ENCODE data around the gene KIAA0513. TPM values are rescaled to one million over a fixed set of nuclear protein-coding genes. Genes with fewer than 3 reads are reported as not detected.

Gene KIAA0513
- total RNA-seq, 1 experiment from 2014 or later = 0.97 TPM

GRCh38 chr16:85078226-85078625, 50.6 kb downstream of the KIAA0513 start:
- H3K4me1 ChIP-seq (ENCODE audit: low read length) = peaks cover 4% of the 10 kb centered on the region
- no peaks in the 10 kb centered on the region for H3K9me3 ChIP-seq (ENCODE audit: low read length)
- H3K36me3 ChIP-seq (ENCODE audit: insufficient read depth, low read length) = no peaks in the 10 kb centered on the region
- no peak for DNase-seq
- H4K20me1 ChIP-seq (ENCODE audit: insufficient read depth, low read depth, low read length) = 0 out of 2 replicates have a peak, but pooled peaks cover 5% of the 10 kb centered on the region
- no peak overlapping the region for H3K27ac ChIP-seq (ENCODE audit: low read length)
- no peak overlapping the region for H3K9ac ChIP-seq (ENCODE audit: low read length)
- no peaks in the 10 kb centered on the region for H3K79me2 ChIP-seq (ENCODE audit: low read length)
- H3K27me3 ChIP-seq (ENCODE audit: low read length) = no peaks in the 10 kb centered on the region
- no peak overlapping the region for H3K4me2 ChIP-seq (ENCODE audit: low read depth, low read length, poor library complexity, severe bottlenecking)
- H2AFZ ChIP-seq (ENCODE audit: low read length) = no peak overlapping the region
- no peak overlapping the region for H3K4me3 ChIP-seq (ENCODE audit: low read length)
- no peaks in the 10 kb centered on the region for H3K9me2 ChIP-seq (replicated peaks; ENCODE audit: insufficient read depth, low read length)

- Histone ChIP-seq H3K36me3 (ENCODE audit: insufficient read depth, low read length) (no peaks in the 10 kb centered on the region), H3K4me3 (ENCODE audit: low read length) (no peak overlapping the region), H3K79me2 (ENCODE audit: low read length) (no peaks in the 10 kb centered on the region), H3K9ac (ENCODE audit: low read length) (no peak overlapping the region), H2AFZ (ENCODE audit: low read length) (no peak overlapping the region), H3K27me3 (ENCODE audit: low read length) (no peaks in the 10 kb centered on the region), H3K4me1 (ENCODE audit: low read length) (peaks cover 5% of the 10 kb centered on the region), H4K20me1 (ENCODE audit: insufficient read depth, low read depth, low read length) (0 out of 2 replicates have a peak, but pooled peaks cover 5% of the 10 kb centered on the region), H3K4me2 (ENCODE audit: low read depth, low read length, poor library complexity, severe bottlenecking) (no peak overlapping the region), H3K9me2 (replicated peaks; ENCODE audit: insufficient read depth, low read length) (no peaks in the 10 kb centered on the region), H3K27ac (ENCODE audit: low read length) (no peak overlapping the region), H3K9me3 (ENCODE audit: low read length) (no peaks in the 10 kb centered on the region)
- DNase-seq = no peak
Measured at GRCh38 chr16:85078952-85079351, 51.4 kb downstream of the KIAA0513 start.

GRCh38 chr16:85079785-85080570, 52.4 kb downstream of the KIAA0513 start:
- Histone ChIP-seq H3K9me3 (ENCODE audit: low read length) (no peaks in the 10 kb centered on the region), H2AFZ (ENCODE audit: low read length) (no peak overlapping the region), H3K9me2 (replicated peaks; ENCODE audit: insufficient read depth, low read length) (no peaks in the 10 kb centered on the region), H3K4me2 (ENCODE audit: low read depth, low read length, poor library complexity, severe bottlenecking) (no peak overlapping the region), H3K36me3 (ENCODE audit: insufficient read depth, low read length) (no peaks in the 10 kb centered on the region), H3K27me3 (ENCODE audit: low read length) (no peaks in the 10 kb centered on the region), H3K9ac (ENCODE audit: low read length) (no peak overlapping the region), H3K79me2 (ENCODE audit: low read length) (no peaks in the 10 kb centered on the region), H3K4me3 (ENCODE audit: low read length) (no peak overlapping the region), H4K20me1 (ENCODE audit: insufficient read depth, low read depth, low read length) (0 out of 2 replicates have a peak, but pooled peaks cover 5% of the 10 kb centered on the region), H3K4me1 (ENCODE audit: low read length) (peaks cover 5% of the 10 kb centered on the region), H3K27ac (ENCODE audit: low read length) (no peak overlapping the region)
- no peak for DNase-seq

GRCh38 chr16:85081038-85081437, 53.4 kb downstream of the KIAA0513 start:
- H3K9ac ChIP-seq (ENCODE audit: low read length) = no peak overlapping the region
- H3K9me2 ChIP-seq (replicated peaks; ENCODE audit: insufficient read depth, low read length) = no peaks in the 10 kb centered on the region
- H3K79me2 ChIP-seq (ENCODE audit: low read length) = no peaks in the 10 kb centered on the region
- no peak overlapping the region for H3K4me2 ChIP-seq (ENCODE audit: low read depth, low read length, poor library complexity, severe bottlenecking)
- DNase-seq = no peak
- H2AFZ ChIP-seq (ENCODE audit: low read length) = no peak overlapping the region
- no peak overlapping the region for H3K4me3 ChIP-seq (ENCODE audit: low read length)
- H3K9me3 ChIP-seq (ENCODE audit: low read length) = no peaks in the 10 kb centered on the region
- H3K27me3 ChIP-seq (ENCODE audit: low read length) = no peaks in the 10 kb centered on the region
- H3K36me3 ChIP-seq (ENCODE audit: insufficient read depth, low read length) = no peaks in the 10 kb centered on the region
- H4K20me1 ChIP-seq (ENCODE audit: insufficient read depth, low read depth, low read length) = 0 out of 2 replicates have a peak, but pooled peaks cover 5% of the 10 kb centered on the region
- H3K4me1 ChIP-seq (ENCODE audit: low read length) = peaks cover 5% of the 10 kb centered on the region
- no peak overlapping the region for H3K27ac ChIP-seq (ENCODE audit: low read length)

GRCh38 chr16:85081765-85082164, 54.2 kb downstream of the KIAA0513 start:
- H3K27ac ChIP-seq (ENCODE audit: low read length) = no peak overlapping the region
- peaks cover 5% of the 10 kb centered on the region for H3K4me1 ChIP-seq (ENCODE audit: low read length)
- no peak overlapping the region for H3K9ac ChIP-seq (ENCODE audit: low read length)
- no peaks in the 10 kb centered on the region for H3K79me2 ChIP-seq (ENCODE audit: low read length)
- no peak for DNase-seq
- no peak overlapping the region for H3K4me2 ChIP-seq (ENCODE audit: low read depth, low read length, poor library complexity, severe bottlenecking)
- no peaks in the 10 kb centered on the region for H3K27me3 ChIP-seq (ENCODE audit: low read length)
- H3K36me3 ChIP-seq (ENCODE audit: insufficient read depth, low read length) = no peaks in the 10 kb centered on the region
- no peaks in the 10 kb centered on the region for H3K9me3 ChIP-seq (ENCODE audit: low read length)
- H3K9me2 ChIP-seq (replicated peaks; ENCODE audit: insufficient read depth, low read length) = no peaks in the 10 kb centered on the region
- H2AFZ ChIP-seq (ENCODE audit: low read length) = no peak overlapping the region
- H3K4me3 ChIP-seq (ENCODE audit: low read length) = no peak overlapping the region
- H4K20me1 ChIP-seq (ENCODE audit: insufficient read depth, low read depth, low read length) = 0 out of 2 replicates have a peak, but pooled peaks cover 5% of the 10 kb centered on the region

GRCh38 chr16:85082173-85083050, 54.8 kb downstream of the KIAA0513 start:
- H3K4me3 ChIP-seq (ENCODE audit: low read length) = no peak overlapping the region
- no peak overlapping the region for H3K9ac ChIP-seq (ENCODE audit: low read length)
- H2AFZ ChIP-seq (ENCODE audit: low read length) = no peak overlapping the region
- H3K79me2 ChIP-seq (ENCODE audit: low read length) = no peaks in the 10 kb centered on the region
- no peak for DNase-seq
- H3K27ac ChIP-seq (ENCODE audit: low read length) = no peak overlapping the region
- H3K9me3 ChIP-seq (ENCODE audit: low read length) = no peaks in the 10 kb centered on the region
- H3K27me3 ChIP-seq (ENCODE audit: low read length) = no peaks in the 10 kb centered on the region
- peaks cover 5% of the 10 kb centered on the region for H3K4me1 ChIP-seq (ENCODE audit: low read length)
- no peaks in the 10 kb centered on the region for H3K9me2 ChIP-seq (replicated peaks; ENCODE audit: insufficient read depth, low read length)
- H4K20me1 ChIP-seq (ENCODE audit: insufficient read depth, low read depth, low read length) = 0 out of 2 replicates have a peak, but pooled peaks cover 5% of the 10 kb centered on the region
- H3K36me3 ChIP-seq (ENCODE audit: insufficient read depth, low read length) = no peaks in the 10 kb centered on the region
- H3K4me2 ChIP-seq (ENCODE audit: low read depth, low read length, poor library complexity, severe bottlenecking) = no peak overlapping the region

- no peak for DNase-seq
- Histone ChIP-seq H3K36me3 (ENCODE audit: insufficient read depth, low read length) (no peaks in the 10 kb centered on the region), H3K79me2 (ENCODE audit: low read length) (no peaks in the 10 kb centered on the region), H3K9me3 (ENCODE audit: low read length) (no peaks in the 10 kb centered on the region), H3K9ac (ENCODE audit: low read length) (no peak overlapping the region), H2AFZ (ENCODE audit: low read length) (no peak overlapping the region), H3K4me3 (ENCODE audit: low read length) (no peak overlapping the region), H3K9me2 (replicated peaks; ENCODE audit: insufficient read depth, low read length) (no peaks in the 10 kb centered on the region), H3K27me3 (ENCODE audit: low read length) (no peaks in the 10 kb centered on the region), H3K27ac (ENCODE audit: low read length) (no peak overlapping the region), H3K4me1 (ENCODE audit: low read length) (peaks cover 5% of the 10 kb centered on the region), H3K4me2 (ENCODE audit: low read depth, low read length, poor library complexity, severe bottlenecking) (no peak overlapping the region), H4K20me1 (ENCODE audit: insufficient read depth, low read depth, low read length) (0 out of 2 replicates have a peak, but pooled peaks cover 5% of the 10 kb centered on the region)
Measured at GRCh38 chr16:85083051-85083639, 55.5 kb downstream of the KIAA0513 start.
